Stomach (tissue), 9 donors: ENCODE data around the gene PRKN. TPM values are rescaled to one million over a fixed set of nuclear protein-coding genes. Genes with fewer than 3 reads are reported as not detected.

Experiments used
- DNase-seq, 2 donors: peaks; one replicate each; pipeline versions ENCODE4 v3.0.0 to v3.0.0-alpha.2; 2013 to 2019
- H3K27ac ChIP-seq, 5 donors: fragments of 200-600 bp in 4 of 5; sonication (generic) in 4 of 5; one replicate each; pipeline ENCODE4 v1.5.1; 2013 to 2019; ENCODE audit warnings: mild to moderate bottlenecking in 1 of 5, moderate library complexity in 1 of 5
- H3K27me3 ChIP-seq, 3 donors: fragments of 200-600 bp; sonication (generic); one replicate each; pipeline ENCODE4 v1.5.1; 2017 to 2019; ENCODE audit warnings: mixed run types in 1 of 3
- H3K36me3 ChIP-seq, 4 donors: fragments of 200-600 bp; sonication (generic); 1 replicate in 3 of 4; 2 replicates in 1 of 4; pipeline ENCODE4 v1.5.1; 2016 to 2019
- H3K4me1 ChIP-seq, 4 donors: fragments of 200-600 bp; sonication (generic); one replicate each; pipeline ENCODE4 v1.5.1; 2016 to 2019
- H3K4me3 ChIP-seq, 4 donors: fragments of 200-600 bp; sonication (generic) in 3 of 4; one replicate each; pipeline ENCODE4 v1.5.1; 2016 to 2019; ENCODE audit warnings: mild to moderate bottlenecking in 1 of 4
- H3K9me3 ChIP-seq, 4 donors: fragments of 200-600 bp; sonication (generic); one replicate each; pipeline ENCODE4 v1.5.1; 2016 to 2019
- EP300 ChIP-seq: sonication (generic); formaldehyde crosslinking; IDR thresholded peaks from one replicate; pipeline ENCODE4 v1.6.1; 2017; ENCODE audit warnings: antibody characterized with exemption
- POLR2A ChIP-seq, 4 donors: fragments of 450-650 bp; IDR thresholded peaks; one replicate each; pipeline ENCODE4 v1.6.1; 2016; ENCODE audit warnings: antibody characterized with exemption in 4 of 4, control low read depth in 2 of 4, mild to moderate bottlenecking in 1 of 4, moderate library complexity in 1 of 4
- POLR2AphosphoS5 ChIP-seq, 3 donors: sonication (generic); formaldehyde crosslinking; IDR thresholded peaks; one replicate each; pipeline ENCODE4 v1.6.1; 2016; ENCODE audit warnings: antibody characterized with exemption in 3 of 3
- WGBS, 5 donors: extraction: QIAGEN DNeasy Blood & Tissue Kit in 3 of 5; methylation state at CpG; one replicate each; pipeline versions ENCODE4 v1.1.5 to v1.1.7; 2013 to 2018; 5-methylcytosine and 5-hydroxymethylcytosine counted together
- intact Hi-C: fragments of 100-400 bp; cut with DNase I; formaldehyde crosslinking; loops from one replicate; pipeline ENCODE4 v1.15.1; 2023; ENCODE audit warnings: low total_unique reads
- polyA plus RNA-seq, 3 donors: library from polyadenylated mRNA; stranded (reverse); fragments of 200-250 nt; gene quantifications; one replicate each; pipeline ENCODE4 v1.2.3, GENCODE V29; 2013
- total RNA-seq, 5 donors: library from RNA; depleted of rRNA; stranded (reverse); fragments of >200 nt; gene quantifications; one replicate each; pipeline versions ENCODE4 v1.1.0 to v1.2.3, GENCODE V29; 2014 to 2016
- TF ChIP-seq, protein P1 (sequence below), 7 experiments: fragments of 450-650 bp in 4 of 7; fragments of 200-600 bp in 3 of 7; sonication (generic) in 3 of 7; IDR thresholded peaks; one replicate each; pipeline ENCODE4 v1.5.1; 2016 to 2019; ENCODE audit warnings: antibody characterized with exemption in 7 of 7, control low read depth in 2 of 7, mild to moderate bottlenecking in 1 of 7
- donor health status: healthy with polysubstance abuse.
- donor health status: Bipolar disorder and iron deficiency.
- donor health status: healthy.

The PRKN gene
- total and polyA plus RNA-seq, 8 donors = 0.68 to 19.8 (median 9.5) TPM

DNA sequence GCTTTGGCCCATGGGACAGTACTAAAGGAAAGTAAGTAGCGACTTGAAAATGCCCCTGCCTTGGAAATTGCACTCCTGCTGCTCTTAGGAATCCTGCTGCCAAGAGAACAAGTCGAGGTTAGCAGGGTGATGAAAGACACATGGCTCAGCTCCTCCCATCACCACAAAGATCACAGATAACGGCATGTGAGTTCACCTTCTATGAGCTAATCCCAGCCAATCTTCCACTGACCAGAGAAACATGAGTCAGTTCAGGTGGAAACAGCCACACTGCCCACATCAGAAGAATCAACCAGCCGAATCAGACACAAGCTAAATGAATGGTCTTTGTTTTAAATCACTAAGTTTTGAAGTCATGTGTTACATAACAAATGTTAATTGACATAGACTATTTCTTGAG, 106.3 kb downstream of the PRKN start:
- Histone ChIP-seq H3K4me1 (peaks cover 0 to 18% (median 6%) of the 10 kb centered on the region in 4 donors), H3K36me3 (no peaks in the 10 kb centered on the region), H3K27ac (no peak overlapping the region), H3K9me3 (no peaks in the 10 kb centered on the region), H3K27me3 (no peaks in the 10 kb centered on the region), H3K4me3 (no peak overlapping the region)
- intact Hi-C loops = no loop called here
- peak in 1 of 2 donors; percentile 6 for DNase-seq
- 52 to 59% (median 54%) methylated on average over 4 of the region's 4 CpGs for WGBS, 5 donors
- no peak for TF ChIP-seq POLR2AphosphoS5 (IDR thresholded peaks at IDR 0.05)
- no peak for TF ChIP-seq EP300
- TF ChIP-seq, protein P1, sequence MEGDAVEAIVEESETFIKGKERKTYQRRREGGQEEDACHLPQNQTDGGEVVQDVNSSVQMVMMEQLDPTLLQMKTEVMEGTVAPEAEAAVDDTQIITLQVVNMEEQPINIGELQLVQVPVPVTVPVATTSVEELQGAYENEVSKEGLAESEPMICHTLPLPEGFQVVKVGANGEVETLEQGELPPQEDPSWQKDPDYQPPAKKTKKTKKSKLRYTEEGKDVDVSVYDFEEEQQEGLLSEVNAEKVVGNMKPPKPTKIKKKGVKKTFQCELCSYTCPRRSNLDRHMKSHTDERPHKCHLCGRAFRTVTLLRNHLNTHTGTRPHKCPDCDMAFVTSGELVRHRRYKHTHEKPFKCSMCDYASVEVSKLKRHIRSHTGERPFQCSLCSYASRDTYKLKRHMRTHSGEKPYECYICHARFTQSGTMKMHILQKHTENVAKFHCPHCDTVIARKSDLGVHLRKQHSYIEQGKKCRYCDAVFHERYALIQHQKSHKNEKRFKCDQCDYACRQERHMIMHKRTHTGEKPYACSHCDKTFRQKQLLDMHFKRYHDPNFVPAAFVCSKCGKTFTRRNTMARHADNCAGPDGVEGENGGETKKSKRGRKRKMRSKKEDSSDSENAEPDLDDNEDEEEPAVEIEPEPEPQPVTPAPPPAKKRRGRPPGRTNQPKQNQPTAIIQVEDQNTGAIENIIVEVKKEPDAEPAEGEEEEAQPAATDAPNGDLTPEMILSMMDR (IDR thresholded peaks at IDR 0.05) = no peak
- TF ChIP-seq POLR2A (IDR thresholded peaks at IDR 0.05) = no peak

DNA sequence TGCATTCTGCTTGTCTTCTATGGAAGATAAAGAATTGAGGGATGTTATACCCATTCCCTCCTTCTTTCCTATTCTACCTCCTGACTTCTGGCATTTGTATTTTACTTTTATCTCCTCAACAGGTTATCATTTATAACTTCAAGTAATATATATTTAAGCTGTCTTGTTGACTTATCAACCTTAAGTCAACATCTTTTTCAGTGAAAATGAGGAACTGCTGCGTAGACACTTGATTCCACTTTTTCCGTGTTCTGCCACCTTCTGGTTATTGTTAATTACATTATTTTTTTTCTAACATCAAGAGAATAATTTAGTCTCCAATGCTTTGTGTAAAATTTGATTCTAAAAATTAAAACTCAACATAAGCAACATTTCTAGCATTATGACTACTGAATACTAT, 107.5 kb downstream of the PRKN start:
- no peaks in the 10 kb centered on the region for H3K36me3 ChIP-seq
- no peak overlapping the region for H3K27ac ChIP-seq
- intact Hi-C loops = no loop called here
- no peaks in the 10 kb centered on the region for H3K9me3 ChIP-seq
- peaks cover 0 to 18% (median 5%) of the 10 kb centered on the region in 4 donors for H3K4me1 ChIP-seq
- 32 to 61% (median 46%) methylated on average over 2 of the region's 2 CpGs for WGBS, 5 donors
- TF ChIP-seq POLR2AphosphoS5 (IDR thresholded peaks at IDR 0.05) (no peak), POLR2A (IDR thresholded peaks at IDR 0.05) (no peak), EP300 (no peak)
- TF ChIP-seq, protein P1 (IDR thresholded peaks at IDR 0.05) = no peak
- no peaks in the 10 kb centered on the region for H3K27me3 ChIP-seq
- H3K4me3 ChIP-seq = no peak overlapping the region
- no peak for DNase-seq

DNA sequence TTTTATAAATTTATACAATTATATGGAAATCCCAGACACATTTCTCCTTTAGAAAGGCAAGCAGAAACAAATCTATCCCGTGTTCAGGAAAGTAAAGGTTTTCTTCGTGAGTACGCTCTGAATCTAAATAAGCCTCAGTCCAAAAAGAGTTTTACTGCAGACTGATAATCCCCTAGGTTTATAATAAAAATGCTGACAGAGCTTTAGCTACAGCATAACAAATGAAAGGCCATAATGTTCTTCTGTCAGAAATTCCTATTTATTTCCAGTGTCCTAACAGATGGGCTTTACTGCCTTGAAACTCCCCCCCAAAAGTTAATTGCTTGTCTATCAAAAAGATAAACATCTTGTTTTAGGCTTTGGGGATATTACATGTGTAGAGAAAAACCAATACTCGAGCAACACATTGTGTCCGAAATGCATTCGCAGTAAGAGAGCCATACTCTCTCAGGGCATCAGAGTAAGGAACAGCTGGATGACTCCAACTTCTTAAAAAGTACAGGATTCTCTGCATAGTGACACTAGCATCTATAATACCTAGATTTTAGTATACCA, 109.0 kb downstream of the PRKN start:
- no peak overlapping the region for H3K4me3 ChIP-seq
- intact Hi-C loops = no loop called here
- 60 to 76% (median 74%) methylated on average over 6 of the region's 6 CpGs for WGBS, 5 donors

DNA sequence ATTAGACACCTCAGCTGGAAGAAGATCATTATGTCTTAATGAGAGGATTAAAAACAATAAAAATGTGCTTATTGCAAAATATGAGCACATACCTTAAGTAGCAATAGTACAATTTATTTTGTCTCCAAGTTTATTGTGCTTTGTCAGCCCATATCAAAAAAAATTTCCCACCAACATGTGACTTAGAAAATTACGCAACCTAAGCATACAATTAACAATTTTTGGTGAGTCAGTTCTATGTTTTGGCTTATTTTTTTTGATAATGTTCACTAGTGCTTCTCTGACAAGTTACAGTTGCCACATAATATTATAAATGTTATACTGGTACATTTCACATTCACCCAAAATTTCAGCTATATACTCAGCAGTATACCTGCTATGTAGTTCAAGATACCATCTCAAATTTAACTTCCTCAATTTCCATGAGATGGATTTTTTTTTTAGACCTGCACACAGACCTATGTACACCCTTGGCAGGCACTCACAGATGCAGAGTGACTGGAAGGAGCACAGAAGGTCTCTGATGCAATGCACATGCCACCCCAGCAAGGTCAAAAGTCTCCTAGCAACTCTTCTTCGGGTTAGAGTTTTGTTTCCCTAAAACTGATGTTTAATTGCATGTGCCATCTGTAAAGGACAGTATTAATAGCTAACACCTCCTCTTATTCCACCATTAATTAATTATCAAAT, 112.4 kb downstream of the PRKN start:
- Histone ChIP-seq H3K9me3 (no peaks in the 10 kb centered on the region), H3K27me3 (no peaks in the 10 kb centered on the region), H3K27ac (no peak overlapping the region), H3K4me1 (peaks cover 0 to 14% (median 5%) of the 10 kb centered on the region in 4 donors), H3K36me3 (no peaks in the 10 kb centered on the region), H3K4me3 (no peak overlapping the region)
- DNase-seq = no peak
- intact Hi-C loops = no loop called here
- no peak for TF ChIP-seq POLR2A (IDR thresholded peaks at IDR 0.05)
- TF ChIP-seq EP300 = no peak
- TF ChIP-seq POLR2AphosphoS5 (IDR thresholded peaks at IDR 0.05) = no peak
- TF ChIP-seq, protein P1 (IDR thresholded peaks at IDR 0.05) = no peak
- WGBS, 5 donors = 64 to 89% (median 85%) methylated on average over 2 of the region's 2 CpGs

More for the DNA sequence above, 109.0 kb downstream of the PRKN start:
- Histone ChIP-seq H3K9me3 (no peaks in the 10 kb centered on the region), H3K27me3 (no peaks in the 10 kb centered on the region), H3K27ac (peak overlapping the region in 2 of 5 donors; percentile 13 to 26), H3K36me3 (no peaks in the 10 kb centered on the region), H3K4me1 (peaks cover 0 to 19% (median 8%) of the 10 kb centered on the region in 4 donors)
- peak in 1 of 2 donors; percentile 5 for DNase-seq
- no peak for TF ChIP-seq POLR2A (IDR thresholded peaks at IDR 0.05)
- TF ChIP-seq EP300 = no peak
- TF ChIP-seq, protein P1 (IDR thresholded peaks at IDR 0.05) = no peak
- no peak for TF ChIP-seq POLR2AphosphoS5 (IDR thresholded peaks at IDR 0.05)
